Activated CD8-positive, alpha-beta memory T cell treated with anti-CD3 and anti-CD28 coated beads, Interleukin-2, amount 50 U/mL, for 1 hour (primary cell): Measurements from ENCODE around the gene GSAP.
"Not testable (repeated sequence)": the region's sequence is repeated elsewhere in the genome, so short reads cannot be mapped to it uniquely, and the experiment has no call there.

Experiments used
- DNase-seq: peaks from one replicate; pipeline ENCODE4 v3.0.0-alpha.2; 2020; ENCODE audit errors: extremely low read depth

The GSAP gene

GRCh38 chr7:77360104-77360503 lies 56.0 kb downstream of the GSAP start:
- DNase-seq, result no peak

- no peak for DNase-seq
Measured at GRCh38 chr7:77359599-77359998, 56.5 kb downstream of the GSAP start.

GRCh38 chr7:77354914-77355313 lies 61.2 kb downstream of the GSAP start:
- DNase-seq, result no peak

- no peak for DNase-seq
Measured at GRCh38 chr7:77354484-77354883, 61.7 kb downstream of the GSAP start.

GRCh38 chr7:77353911-77354310 lies 62.2 kb downstream of the GSAP start:
- no peak for DNase-seq

GRCh38 chr7:77353407-77353721 lies 62.8 kb downstream of the GSAP start:
- DNase-seq, result no peak

- no peak for DNase-seq
Measured at GRCh38 chr7:77352665-77353406, 63.3 kb downstream of the GSAP start.

GRCh38 chr7:77351539-77352004 lies 64.6 kb downstream of the GSAP start:
- peak; percentile 14 for DNase-seq

GRCh38 chr7:77349141-77349540 lies 67.0 kb downstream of the GSAP start:
- DNase-seq, result no peak

GRCh38 chr7:77348371-77348813 lies 67.8 kb downstream of the GSAP start:
- DNase-seq, result no peak

- no peak for DNase-seq
Measured at GRCh38 chr7:77346441-77346840, 69.7 kb downstream of the GSAP start.

- DNase-seq, result not testable (repeated sequence)
Measured at GRCh38 chr7:77345426-77345825, 70.7 kb downstream of the GSAP start.

GRCh38 chr7:77339726-77340125 lies 76.4 kb downstream of the GSAP start:
- DNase-seq, result no peak

GRCh38 chr7:77338883-77339629 lies 77.1 kb downstream of the GSAP start:
- no peak for DNase-seq

- DNase-seq, result no peak
Measured at GRCh38 chr7:77338260-77338659, 77.9 kb downstream of the GSAP start.

- no peak for DNase-seq
Measured at GRCh38 chr7:77337456-77337990, 78.6 kb downstream of the GSAP start.

GRCh38 chr7:77335581-77335980 lies 80.6 kb downstream of the GSAP start:
- no peak for DNase-seq

- not testable (repeated sequence) for DNase-seq
Measured at GRCh38 chr7:77334039-77334438, 82.1 kb downstream of the GSAP start.

GRCh38 chr7:77331938-77332695 lies 84.0 kb downstream of the GSAP start:
- no peak for DNase-seq

GRCh38 chr7:77330169-77330882 lies 85.8 kb downstream of the GSAP start:
- no peak for DNase-seq

GRCh38 chr7:77329466-77330168 lies 86.5 kb downstream of the GSAP start:
- no peak for DNase-seq
